Vagina (tissue), 2 donors: ENCODE results near the gene CEND1. TPM values are rescaled to one million over a fixed set of nuclear protein-coding genes. Genes with fewer than 3 reads are reported as not detected.

ENCODE experiments used
- DNase-seq, 2 donors: peaks; one replicate each; pipeline ENCODE4 v3.0.0-alpha.2; 2017; ENCODE audit errors: extremely low spot score in 2 of 2
- H3K27ac ChIP-seq: fragments of 200-600 bp; sonication (generic); one replicate; pipeline ENCODE4 v1.5.1; 2019
- H3K27me3 ChIP-seq: fragments of 200-600 bp; sonication (generic); one replicate; pipeline ENCODE4 v1.5.1; 2019
- H3K36me3 ChIP-seq, 2 donors: fragments of 200-600 bp; sonication (generic); one replicate each; pipeline ENCODE4 v1.5.1; 2017 to 2019
- H3K4me1 ChIP-seq: fragments of 200-600 bp; sonication (generic); one replicate; pipeline ENCODE4 v1.5.1; 2019
- H3K4me3 ChIP-seq, 2 donors: fragments of 200-600 bp; sonication (generic); 1 replicate in 1 of 2; 2 replicates in 1 of 2; pipeline ENCODE4 v1.5.1; 2016 to 2019
- H3K9me3 ChIP-seq: fragments of 200-600 bp; sonication (generic); one replicate; pipeline ENCODE4 v1.5.1; 2019
- POLR2A ChIP-seq, 2 donors: fragments of 450-650 bp; IDR thresholded peaks; one replicate each; pipeline ENCODE4 v1.6.1; 2017; ENCODE audit warnings: antibody characterized with exemption in 2 of 2, mild to moderate bottlenecking in 2 of 2, moderate library complexity in 2 of 2
- POLR2AphosphoS5 ChIP-seq, 2 donors: sonication (generic); formaldehyde crosslinking; IDR thresholded peaks; one replicate each; pipeline ENCODE4 v1.9.0; 2017; ENCODE audit warnings: antibody characterized with exemption in 2 of 2, mild to moderate bottlenecking in 2 of 2, low read depth in 1 of 2; ENCODE audit not compliant: insufficient read depth in 1 of 2
- intact Hi-C: fragments of 100-400 bp; cut with DNase I; formaldehyde crosslinking; loops from one replicate; pipeline ENCODE4 v1.15.1; 2023
- total RNA-seq: library from RNA; depleted of rRNA; stranded (reverse); fragments of >200 nt; gene quantifications from one replicate; pipeline ENCODE4 v1.2.3, GENCODE V29; 2016
- TF ChIP-seq, protein P1 (sequence below), 3 experiments: fragments of 450-650 bp in 2 of 3; fragments of 200-600 bp in 1 of 3; sonication (generic) in 1 of 3; IDR thresholded peaks; one replicate each; pipeline ENCODE4 v1.5.1; 2017 to 2019; ENCODE audit warnings: antibody characterized with exemption in 3 of 3, mild to moderate bottlenecking in 2 of 3, moderate library complexity in 2 of 3

The CEND1 gene
- total RNA-seq, 1 donor from 2014 or later: 1.7 TPM

DNA sequence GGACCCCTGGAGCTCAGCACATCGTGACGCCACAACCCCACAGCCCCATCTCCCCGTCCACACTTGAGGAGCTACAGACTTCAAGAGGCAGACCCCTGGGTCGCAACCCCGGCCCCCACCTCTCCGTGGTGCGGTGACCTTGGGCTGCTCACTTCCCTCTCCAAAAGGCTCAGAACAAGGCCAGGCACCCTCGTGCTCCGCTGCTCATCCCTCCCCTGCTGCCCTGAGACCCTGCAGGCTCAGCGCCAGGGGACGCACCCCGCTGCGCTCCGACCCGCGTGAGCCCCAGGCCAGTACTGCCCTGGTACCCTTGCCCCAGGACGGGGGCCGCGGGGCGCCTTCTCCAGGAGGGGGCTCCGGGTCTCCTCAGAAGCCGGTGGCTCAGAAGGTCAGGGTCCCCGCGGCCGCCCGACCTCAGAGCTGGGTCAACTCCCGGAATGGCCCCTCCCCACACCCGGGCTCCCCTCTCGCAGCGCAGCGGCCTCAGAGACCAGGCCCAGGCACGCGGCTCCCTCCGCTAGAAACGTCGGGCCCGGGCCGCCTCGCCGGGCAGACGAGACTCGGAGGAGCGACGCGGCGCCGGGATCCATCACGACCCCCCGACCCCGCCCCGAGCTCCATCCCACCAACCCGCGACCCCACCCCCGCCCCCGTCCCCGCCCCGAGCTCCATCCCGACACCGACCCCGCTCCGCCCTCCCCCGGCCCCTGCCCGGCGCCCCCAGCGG lies 13.2 kb downstream of the CEND1 start:
- Histone ChIP-seq H3K27ac (peak overlapping the region; percentile 87), H3K36me3 (peaks cover 0 to 8% of the 10 kb centered on the region in 2 donors), H3K27me3 (no peaks in the 10 kb centered on the region), H3K4me1 (peaks cover 35% of the 10 kb centered on the region), H3K9me3 (no peaks in the 10 kb centered on the region), H3K4me3 (peak overlapping the region; percentile 80 to 96)
- TF ChIP-seq POLR2A (IDR thresholded peaks at IDR 0.05) (no peak), POLR2AphosphoS5 (IDR thresholded peaks at IDR 0.05; ENCODE audit: insufficient read depth in 1 of 2, low read depth in 1 of 2) (peak in 1 of 2 donors; percentile 12)
- TF ChIP-seq, protein P1, sequence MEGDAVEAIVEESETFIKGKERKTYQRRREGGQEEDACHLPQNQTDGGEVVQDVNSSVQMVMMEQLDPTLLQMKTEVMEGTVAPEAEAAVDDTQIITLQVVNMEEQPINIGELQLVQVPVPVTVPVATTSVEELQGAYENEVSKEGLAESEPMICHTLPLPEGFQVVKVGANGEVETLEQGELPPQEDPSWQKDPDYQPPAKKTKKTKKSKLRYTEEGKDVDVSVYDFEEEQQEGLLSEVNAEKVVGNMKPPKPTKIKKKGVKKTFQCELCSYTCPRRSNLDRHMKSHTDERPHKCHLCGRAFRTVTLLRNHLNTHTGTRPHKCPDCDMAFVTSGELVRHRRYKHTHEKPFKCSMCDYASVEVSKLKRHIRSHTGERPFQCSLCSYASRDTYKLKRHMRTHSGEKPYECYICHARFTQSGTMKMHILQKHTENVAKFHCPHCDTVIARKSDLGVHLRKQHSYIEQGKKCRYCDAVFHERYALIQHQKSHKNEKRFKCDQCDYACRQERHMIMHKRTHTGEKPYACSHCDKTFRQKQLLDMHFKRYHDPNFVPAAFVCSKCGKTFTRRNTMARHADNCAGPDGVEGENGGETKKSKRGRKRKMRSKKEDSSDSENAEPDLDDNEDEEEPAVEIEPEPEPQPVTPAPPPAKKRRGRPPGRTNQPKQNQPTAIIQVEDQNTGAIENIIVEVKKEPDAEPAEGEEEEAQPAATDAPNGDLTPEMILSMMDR (IDR thresholded peaks at IDR 0.05): no peak
- DNase-seq: no peak
- intact Hi-C loops: no loop called here

DNA sequence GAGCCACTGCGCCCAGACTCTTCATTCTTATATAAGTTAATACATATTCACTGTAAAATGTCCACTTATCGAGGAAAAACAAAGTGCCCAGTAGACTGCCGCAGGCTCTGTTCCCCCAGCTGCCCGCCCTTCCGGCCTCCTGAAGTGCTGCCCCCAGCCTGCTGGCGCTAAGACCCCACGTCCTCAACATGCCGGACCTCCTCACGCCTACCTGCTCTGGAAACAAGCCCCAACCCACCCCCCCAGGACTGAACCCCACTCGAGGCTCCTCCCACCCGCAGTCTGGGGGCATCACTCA lies 13.7 kb downstream of the CEND1 start:
- peak overlapping the region; percentile 87 for H3K27ac ChIP-seq
- intact Hi-C loops: no loop called here
- peaks cover 0 to 13% of the 10 kb centered on the region in 2 donors for H3K36me3 ChIP-seq
- TF ChIP-seq POLR2A (IDR thresholded peaks at IDR 0.05) (no peak), POLR2AphosphoS5 (IDR thresholded peaks at IDR 0.05; ENCODE audit: insufficient read depth in 1 of 2, low read depth in 1 of 2) (no peak)
- TF ChIP-seq, protein P1 (IDR thresholded peaks at IDR 0.05): no peak
- H3K27me3 ChIP-seq: no peaks in the 10 kb centered on the region
- H3K9me3 ChIP-seq: no peaks in the 10 kb centered on the region
- peaks cover 35% of the 10 kb centered on the region for H3K4me1 ChIP-seq
- H3K4me3 ChIP-seq: peak overlapping the region; percentile 80 to 96
- no peak for DNase-seq

DNA sequence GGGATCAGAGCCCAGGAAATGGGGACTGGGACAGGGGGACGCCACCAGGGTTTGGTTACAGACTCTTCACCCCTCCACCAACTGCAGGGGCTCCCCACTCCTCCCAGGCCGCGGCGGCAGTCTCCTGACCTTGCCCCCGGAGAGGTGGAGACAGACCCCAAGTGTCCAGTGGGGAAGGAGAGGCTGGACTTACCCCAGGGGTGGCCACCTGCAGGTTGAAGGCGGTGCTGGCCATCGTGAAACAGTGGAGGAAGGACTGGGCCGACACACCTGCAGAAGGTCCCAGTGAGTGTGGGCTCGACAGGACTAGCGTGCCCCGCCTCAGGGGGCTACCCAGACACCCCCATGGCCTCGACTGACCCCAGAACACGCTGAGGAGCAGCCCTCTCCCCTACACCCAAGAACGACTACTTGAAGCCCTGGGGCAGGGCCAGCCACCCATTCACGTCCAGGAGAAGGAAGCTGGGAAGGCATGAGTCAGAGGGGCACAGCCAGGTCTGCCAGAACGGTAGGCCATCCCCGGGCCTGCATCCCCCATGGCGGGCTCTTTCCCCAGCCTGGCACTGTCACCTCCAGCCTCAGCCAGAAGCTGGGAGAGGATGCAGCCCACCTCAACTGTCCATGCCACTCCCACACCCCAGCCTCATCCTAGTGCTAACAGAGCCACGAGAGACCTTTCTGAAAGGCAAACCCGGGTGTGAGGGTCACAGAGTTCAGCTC lies 14.9 kb downstream of the CEND1 start:
- Histone ChIP-seq H3K27ac (no peak overlapping the region), H3K36me3 (peaks cover 0 to 20% of the 10 kb centered on the region in 2 donors), H3K9me3 (no peaks in the 10 kb centered on the region), H3K27me3 (no peaks in the 10 kb centered on the region), H3K4me3 (peak overlapping the region in 1 of 2 donors; percentile 80), H3K4me1 (peaks cover 35% of the 10 kb centered on the region)
- intact Hi-C loops: no loop called here
- DNase-seq: no peak
- no peak for TF ChIP-seq POLR2AphosphoS5 (IDR thresholded peaks at IDR 0.05; ENCODE audit: insufficient read depth in 1 of 2, low read depth in 1 of 2)
- no peak for TF ChIP-seq POLR2A (IDR thresholded peaks at IDR 0.05)
- TF ChIP-seq, protein P1 (IDR thresholded peaks at IDR 0.05): no peak

DNA sequence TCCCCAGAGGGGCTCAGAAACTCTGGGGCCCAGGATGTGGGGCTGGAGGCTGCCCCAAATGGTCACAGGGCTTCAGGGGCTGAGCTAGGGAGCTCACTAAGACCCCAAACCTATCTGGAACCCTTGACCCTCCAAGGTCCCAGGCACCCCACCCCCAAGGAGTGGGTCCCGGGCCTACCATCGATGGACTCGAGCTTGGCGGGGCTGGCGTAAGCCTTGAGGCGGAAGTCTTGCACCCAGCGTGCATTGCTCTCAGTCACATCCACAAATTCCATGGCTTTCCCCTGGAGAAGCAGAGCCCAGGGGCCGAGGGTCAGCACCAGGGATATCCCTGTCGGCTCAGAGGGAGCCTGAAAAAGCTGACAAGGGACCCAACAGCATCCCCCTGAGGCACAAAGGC lies 16.1 kb downstream of the CEND1 start:
- Histone ChIP-seq H3K4me1 (peaks cover 34% of the 10 kb centered on the region), H3K27me3 (no peaks in the 10 kb centered on the region), H3K27ac (no peak overlapping the region), H3K4me3 (no peak overlapping the region), H3K36me3 (peaks cover 0 to 20% of the 10 kb centered on the region in 2 donors), H3K9me3 (no peaks in the 10 kb centered on the region)
- DNase-seq: no peak
- intact Hi-C loops: no loop called here
- TF ChIP-seq POLR2AphosphoS5 (IDR thresholded peaks at IDR 0.05; ENCODE audit: insufficient read depth in 1 of 2, low read depth in 1 of 2) (no peak), POLR2A (IDR thresholded peaks at IDR 0.05) (no peak)
- TF ChIP-seq, protein P1 (IDR thresholded peaks at IDR 0.05): no peak

DNA sequence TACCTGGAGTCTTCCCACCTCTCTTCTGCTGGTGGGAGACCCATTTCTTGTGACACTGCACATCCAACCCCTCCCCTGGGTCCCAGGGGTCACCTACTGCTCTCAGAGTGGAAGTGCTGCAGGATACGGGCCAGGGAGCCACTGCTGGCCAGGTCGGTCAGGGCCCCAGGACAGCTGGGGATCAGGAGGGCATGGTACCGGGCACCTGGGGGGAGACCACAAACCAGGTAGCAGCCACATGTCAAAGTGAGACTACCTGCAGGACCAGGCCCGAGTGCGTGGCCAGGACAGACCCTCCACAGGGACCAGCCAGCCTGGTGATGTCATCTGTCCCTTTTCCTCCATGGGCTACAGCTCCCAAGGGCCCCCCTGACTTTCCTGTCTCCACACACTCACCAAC lies 16.5 kb downstream of the CEND1 start:
- peaks cover 30% of the 10 kb centered on the region for H3K4me1 ChIP-seq
- DNase-seq: no peak
- no peak overlapping the region for H3K4me3 ChIP-seq
- TF ChIP-seq POLR2A (IDR thresholded peaks at IDR 0.05): no peak
- no peak for TF ChIP-seq POLR2AphosphoS5 (IDR thresholded peaks at IDR 0.05; ENCODE audit: insufficient read depth in 1 of 2, low read depth in 1 of 2)
- TF ChIP-seq, protein P1 (IDR thresholded peaks at IDR 0.05): no peak
- H3K36me3 ChIP-seq: peaks cover 0 to 20% of the 10 kb centered on the region in 2 donors
- H3K27me3 ChIP-seq: no peaks in the 10 kb centered on the region
- no peak overlapping the region for H3K27ac ChIP-seq
- no peaks in the 10 kb centered on the region for H3K9me3 ChIP-seq
- intact Hi-C loops: no loop called here
